Neural cell (in vitro differentiated cells): ENCODE results near the gene MLIP. TPM values are rescaled to one million over a fixed set of nuclear protein-coding genes. Genes with fewer than 3 reads are reported as not detected.

Experiments used
- H2AFZ ChIP-seq: fragments of 200-600, 300-800 bp; sonication (generic), shearing (Covaris generic); 2 replicates; pipeline ENCODE4 v1.6.0; 2014; ENCODE audit warnings: low read depth, mild to moderate bottlenecking, antibody characterized with exemption, low read length, moderate library complexity
- H3F3A ChIP-seq: fragments of 200-600 bp; shearing (Covaris generic); 2 replicates; pipeline ENCODE4 v1.6.1; 2016; ENCODE audit warnings: mild to moderate bottlenecking, moderate library complexity, mixed read lengths, antibody characterized with exemption, low read length; ENCODE audit not compliant: insufficient read depth, poor library complexity, severe bottlenecking
- H3K27ac ChIP-seq: fragments of 200-600, 300-800 bp; sonication (generic), shearing (Covaris generic); 2 replicates; pipeline ENCODE4 v1.5.1; 2014; ENCODE audit warnings: mild to moderate bottlenecking, low read length, moderate library complexity
- H3K27me3 ChIP-seq: fragments of 300-800, 200-600 bp; sonication (generic), shearing (Covaris generic); 2 replicates; pipeline ENCODE4 v1.6.0; 2014; ENCODE audit warnings: mild to moderate bottlenecking, low read depth, low read length, moderate library complexity; ENCODE audit not compliant: insufficient read depth
- H3K36me3 ChIP-seq: fragments of 300-800, 200-600 bp; sonication (generic), shearing (Covaris generic); 2 replicates; pipeline ENCODE4 v1.5.1; 2014; ENCODE audit warnings: mild to moderate bottlenecking, antibody characterized with exemption, low read length, moderate library complexity; ENCODE audit not compliant: insufficient read depth
- H3K4me2 ChIP-seq: fragments of 300-800, 200-600 bp; sonication (generic), shearing (Covaris generic); 2 replicates; pipeline ENCODE4 v1.6.0; 2014; ENCODE audit warnings: mild to moderate bottlenecking, low read length
- H3K4me3 ChIP-seq: fragments of 300-800, 200-600 bp; sonication (generic), shearing (Covaris generic); 2 replicates; pipeline ENCODE4 v1.5.1; 2014; ENCODE audit warnings: mild to moderate bottlenecking, low read length, moderate library complexity
- H3K79me2 ChIP-seq: fragments of 200-600 bp; shearing (Covaris generic); replicated peaks from 2 replicates; pipeline ENCODE4 v1.6.0; 2014; ENCODE audit warnings: mild to moderate bottlenecking, low read length, moderate library complexity; ENCODE audit not compliant: insufficient read depth
- H3K9ac ChIP-seq: fragments of 300-800, 200-600 bp; sonication (generic), shearing (Covaris generic); 2 replicates; pipeline ENCODE4 v1.6.1; 2016; ENCODE audit warnings: mild to moderate bottlenecking, low read length, mixed read lengths
- H3K9me2 ChIP-seq: fragments of 200-600 bp; shearing (Covaris generic); 2 replicates; pipeline ENCODE4 v1.6.1; 2016; ENCODE audit warnings: mild to moderate bottlenecking, low read length, mixed read lengths; ENCODE audit not compliant: insufficient read depth
- H3K9me3 ChIP-seq: fragments of 200-600, 300-800 bp; sonication (generic), shearing (Covaris generic); 2 replicates; pipeline ENCODE4 v1.6.1; 2016; ENCODE audit warnings: mild to moderate bottlenecking, mixed run types, low read length, moderate library complexity, mixed read lengths
- H4K20me1 ChIP-seq: fragments of 200-600 bp; shearing (Covaris generic); 2 replicates; pipeline ENCODE4 v1.6.1; 2016; ENCODE audit warnings: mild to moderate bottlenecking, mixed run types; ENCODE audit not compliant: insufficient read depth
- CTCF ChIP-seq: fragments of 450-650 bp; IDR thresholded peaks from 2 replicates; pipeline ENCODE4 v1.5.1; 2014; ENCODE audit warnings: antibody characterized with exemption, mild to moderate bottlenecking, moderate library complexity; ENCODE audit not compliant: poor library complexity, severe bottlenecking
- EP300 ChIP-seq: fragments of 450-650 bp; conservative IDR thresholded peaks from 2 replicates; pipeline ENCODE4 v1.6.1; 2014; ENCODE audit warnings: antibody characterized with exemption, mild to moderate bottlenecking, moderate library complexity; ENCODE audit not compliant: poor library complexity, severe bottlenecking
- EZH2 ChIP-seq: fragments of 200-600, 300-800 bp; shearing (Covaris generic), sonication (generic); IDR thresholded peaks from 2 replicates; pipeline ENCODE4 v1.6.1; 2014; ENCODE audit warnings: antibody characterized with exemption, low read length, borderline replicate concordance, mild to moderate bottlenecking; ENCODE audit not compliant: insufficient read depth, poor library complexity, severe bottlenecking
- MXI1 ChIP-seq: fragments of 450-650 bp; conservative IDR thresholded peaks from 2 replicates; pipeline ENCODE4 v1.6.1; 2014; ENCODE audit warnings: antibody characterized with exemption, mild to moderate bottlenecking; ENCODE audit not compliant: poor library complexity, severe bottlenecking
- POLR2AphosphoS5 ChIP-seq: IDR thresholded peaks from 2 replicates; pipeline ENCODE4 v1.6.1; 2012
- RAD21 ChIP-seq: fragments of 450-650 bp; conservative IDR thresholded peaks from 2 replicates; pipeline ENCODE4 v1.6.1; 2014; ENCODE audit warnings: antibody characterized with exemption, mild to moderate bottlenecking, moderate library complexity
- REST ChIP-seq: IDR thresholded peaks from 2 replicates; pipeline ENCODE4 v1.6.1; 2012; ENCODE audit warnings: borderline replicate concordance
- SMC3 ChIP-seq: fragments of 450-650 bp; conservative IDR thresholded peaks from 2 replicates; pipeline ENCODE4 v1.6.1; 2014; ENCODE audit warnings: antibody characterized with exemption, mild to moderate bottlenecking, moderate library complexity; ENCODE audit not compliant: poor library complexity
- TAF1 ChIP-seq: IDR thresholded peaks from 2 replicates; pipeline ENCODE4 v1.6.1; 2012; ENCODE audit warnings: low read depth
- polyA plus RNA-seq: library from polyadenylated mRNA; depleted of rRNA; stranded (reverse); fragments of >200 nt; gene quantifications from 2 replicates; pipeline ENCODE4 v1.2.3, GENCODE V29; 2014

Gene MLIP
- polyA plus RNA-seq, 1 donor from 2014 or later = not detected

DNA sequence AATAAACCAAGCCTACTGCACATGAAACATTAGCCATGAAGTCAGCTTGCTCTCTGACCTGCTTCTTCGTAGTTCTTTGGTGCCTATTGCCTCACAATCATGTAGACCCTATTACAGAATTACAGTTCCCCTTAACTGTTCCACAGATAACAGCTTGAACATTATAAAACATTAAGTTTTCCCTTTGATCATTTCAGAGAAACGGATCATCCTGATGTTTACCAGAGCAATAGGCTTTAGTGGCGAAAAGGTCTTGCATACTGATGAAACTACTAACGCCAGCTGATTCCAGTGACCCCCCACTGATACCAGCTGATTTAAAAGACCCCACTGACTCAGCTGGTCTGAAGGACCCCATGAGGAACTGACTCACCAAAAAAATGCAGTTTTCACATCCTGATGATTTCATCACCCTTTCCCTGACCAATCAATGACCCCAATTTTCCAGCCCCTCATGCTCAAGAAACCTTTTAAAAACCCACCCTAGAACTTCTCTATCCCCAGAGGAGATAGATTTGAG, 39.4 kb upstream of the MLIP start:
- no peak overlapping the region for H3K9ac ChIP-seq
- no peaks in the 10 kb centered on the region for H3K36me3 ChIP-seq

GRCh38 chr6:54072635-54073313, 38.5 kb upstream of the MLIP start:
- H3K9me3 ChIP-seq = no peaks in the 10 kb centered on the region
- TF ChIP-seq MXI1 (no peak), CTCF (no peak), TAF1 (no peak), SMC3 (no peak)
- H3K27ac ChIP-seq = no peak overlapping the region
- no peaks in the 10 kb centered on the region for H3K9me2 ChIP-seq
- H3K4me2 ChIP-seq = no peak overlapping the region
- H3K4me3 ChIP-seq = no peak overlapping the region
- H3F3A ChIP-seq = no peaks in the 10 kb centered on the region
- H4K20me1 ChIP-seq = no peaks in the 10 kb centered on the region
- H2AFZ ChIP-seq = no peak overlapping the region
- H3K36me3 ChIP-seq = no peaks in the 10 kb centered on the region
- H3K9ac ChIP-seq = no peak overlapping the region
- H3K27me3 ChIP-seq = no peaks in the 10 kb centered on the region
- H3K79me2 ChIP-seq = no peaks in the 10 kb centered on the region

More for the DNA sequence above, 39.4 kb upstream of the MLIP start:
- H4K20me1 ChIP-seq = no peaks in the 10 kb centered on the region
- H3K27ac ChIP-seq = no peak overlapping the region
- H3K9me3 ChIP-seq = no peaks in the 10 kb centered on the region
- H2AFZ ChIP-seq = no peak overlapping the region
- H3F3A ChIP-seq = no peaks in the 10 kb centered on the region
- no peak overlapping the region for H3K4me2 ChIP-seq
- TF ChIP-seq EZH2 = no peak
- no peak for TF ChIP-seq POLR2AphosphoS5
- no peak for TF ChIP-seq TAF1
- no peak for TF ChIP-seq REST
- TF ChIP-seq CTCF = no peak
- TF ChIP-seq MXI1 = no peak
- no peak for TF ChIP-seq RAD21
- TF ChIP-seq EP300 = no peak
- TF ChIP-seq SMC3 = no peak
- H3K9me2 ChIP-seq = no peaks in the 10 kb centered on the region
- no peaks in the 10 kb centered on the region for H3K27me3 ChIP-seq
- H3K4me3 ChIP-seq = no peak overlapping the region
- no peaks in the 10 kb centered on the region for H3K79me2 ChIP-seq
